Measurements from ENCODE around the gene ASPRV1. TPM values are rescaled to one million over a fixed set of nuclear protein-coding genes. Genes with fewer than 3 reads are reported as not detected.

The ASPRV1 gene
- total RNA-seq, 1 experiment from 2014 or later: 0.23 TPM

DNA sequence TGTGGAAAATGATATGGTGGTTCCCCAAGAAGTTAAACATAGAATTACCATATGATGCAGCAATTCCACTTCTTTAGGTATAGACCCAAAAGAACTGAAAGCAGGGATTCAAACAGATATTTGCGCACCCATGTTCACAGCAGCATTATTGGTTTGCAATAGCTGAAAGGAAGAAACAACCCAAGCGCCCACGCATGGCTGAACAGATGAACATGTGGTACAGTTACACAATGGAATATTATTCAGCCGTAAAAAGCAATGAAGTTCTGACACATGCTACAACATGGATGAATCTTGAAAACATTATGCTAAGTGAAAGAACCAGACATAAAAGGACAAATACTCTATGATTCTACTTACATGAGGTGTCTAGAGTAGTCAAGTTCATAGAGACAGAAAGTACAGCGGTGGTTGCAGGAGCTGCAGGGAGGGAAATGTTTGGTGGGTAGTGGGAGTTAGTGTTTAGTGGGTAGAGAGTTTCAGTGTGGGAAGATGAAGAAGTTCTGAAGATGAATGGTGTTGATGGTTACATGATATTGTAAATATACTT lies 26.7 kb upstream of the ASPRV1 start:
- no peak for DNase-seq (ENCODE audit: low spot score)

- no peak for DNase-seq (ENCODE audit: low spot score)
These were observed 25.3 kb upstream of the ASPRV1 start for GRCh38 chr2:69986691-69987090.

DNA sequence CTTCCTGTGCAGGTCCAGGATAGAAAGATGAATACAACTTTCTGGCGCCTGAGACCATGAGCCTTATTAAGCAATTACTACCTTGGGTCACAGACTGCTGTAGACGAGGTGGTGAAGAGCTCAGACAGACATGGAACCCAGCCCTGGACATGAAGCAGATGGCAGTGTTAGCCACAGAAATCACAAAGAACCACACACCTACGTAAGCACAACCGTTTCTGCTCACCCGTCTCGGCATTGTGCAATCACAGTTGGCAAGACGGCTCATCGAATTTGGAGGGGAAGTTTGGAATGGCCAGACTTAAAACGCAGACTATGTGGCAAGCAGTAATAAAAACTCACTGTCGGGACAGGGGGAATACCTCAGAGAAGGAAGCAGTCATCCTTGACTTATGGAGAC lies 24.3 kb upstream of the ASPRV1 start:
- DNase-seq (ENCODE audit: low spot score): no peak

DNA sequence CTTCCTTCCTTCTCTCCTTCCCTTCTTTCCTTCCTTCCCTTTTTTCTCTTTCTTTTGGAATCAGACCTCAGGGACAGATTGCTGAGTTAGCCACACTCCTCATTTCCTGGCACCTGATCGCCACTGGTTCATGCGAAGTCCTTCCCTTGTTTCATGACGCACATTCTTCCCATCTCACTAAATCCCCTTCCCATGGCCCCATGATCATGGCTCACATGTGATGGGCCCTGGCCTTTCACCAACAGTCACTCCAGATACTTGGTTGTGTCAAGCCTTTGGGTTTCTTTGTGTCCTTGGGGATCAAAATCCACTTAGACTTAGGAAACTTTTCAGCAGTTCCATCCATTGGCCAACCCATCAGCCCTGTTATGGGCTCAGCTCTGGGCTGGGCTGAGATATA lies 23.8 kb upstream of the ASPRV1 start:
- DNase-seq (ENCODE audit: low spot score): no peak

GRCh38 chr2:69983392-69983966 lies 22.0 kb upstream of the ASPRV1 start:
- no peak for DNase-seq (ENCODE audit: low spot score)

DNA sequence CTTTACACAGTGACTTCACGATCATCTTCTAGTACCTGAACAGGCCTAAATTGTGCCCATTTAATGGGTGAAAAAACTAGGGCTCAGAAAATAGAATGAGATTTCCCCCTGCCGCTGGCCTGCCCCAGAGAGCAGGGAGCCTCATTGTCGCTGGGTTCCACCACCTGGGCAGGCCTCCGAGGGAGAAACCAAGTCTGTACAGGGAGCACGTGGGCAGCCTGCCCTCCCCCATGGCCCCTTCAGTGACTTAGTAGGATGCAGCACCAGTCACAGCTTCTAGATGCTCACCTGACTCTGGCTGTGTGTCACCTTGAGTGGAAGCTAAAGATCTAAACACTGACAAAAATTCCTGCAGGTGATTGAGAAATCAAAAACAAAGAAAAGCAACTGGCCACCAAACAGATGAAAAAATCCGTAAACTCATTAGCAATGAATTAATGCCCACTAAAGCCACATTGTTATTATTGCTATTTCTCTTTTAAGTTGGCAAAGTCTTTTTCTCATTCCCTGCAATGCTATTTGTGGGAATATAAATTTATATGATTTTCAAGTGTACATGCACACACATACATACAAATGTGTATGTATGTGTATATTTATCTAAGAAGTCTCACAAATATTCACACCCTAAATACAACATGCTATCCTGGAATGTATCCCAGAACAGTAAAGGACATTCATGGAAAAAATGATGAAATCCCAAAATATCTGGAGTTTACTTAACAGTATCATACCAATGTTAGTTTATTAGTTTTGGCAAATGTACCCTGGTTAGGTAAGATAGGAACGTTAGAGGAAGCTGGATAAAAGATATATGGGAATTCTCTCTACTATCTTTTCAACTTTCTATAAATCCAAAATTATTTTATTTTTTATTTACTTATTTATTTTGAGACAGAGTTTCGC lies 18.7 kb upstream of the ASPRV1 start:
- no peak for DNase-seq (ENCODE audit: low spot score)

- no peak for DNase-seq (ENCODE audit: low spot score)
These were observed 16.6 kb upstream of the ASPRV1 start for GRCh38 chr2:69977906-69978482.

DNA sequence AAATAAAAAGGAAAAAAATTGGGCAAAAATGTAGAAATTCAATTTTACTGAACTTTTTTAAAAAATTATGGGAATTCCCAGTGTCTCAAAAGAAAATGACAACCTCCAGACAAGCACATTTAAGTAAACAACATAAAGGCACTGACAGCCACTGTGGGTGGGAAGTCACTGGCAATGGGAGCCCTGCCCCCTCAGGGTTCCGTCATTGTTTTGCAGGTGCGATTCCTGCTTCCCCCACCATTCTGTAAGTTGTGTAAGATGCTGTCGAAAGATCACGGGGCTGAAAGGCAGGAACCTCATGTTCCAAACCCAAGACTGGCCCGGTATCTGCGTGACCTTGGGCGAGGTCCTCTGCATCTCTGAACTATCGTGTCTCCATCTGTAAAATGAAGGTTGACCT lies 15.8 kb upstream of the ASPRV1 start:
- no peak for DNase-seq (ENCODE audit: low spot score)

- DNase-seq (ENCODE audit: low spot score): no peak
These were observed 14.5 kb upstream of the ASPRV1 start for GRCh38 chr2:69975853-69976462.

DNA sequence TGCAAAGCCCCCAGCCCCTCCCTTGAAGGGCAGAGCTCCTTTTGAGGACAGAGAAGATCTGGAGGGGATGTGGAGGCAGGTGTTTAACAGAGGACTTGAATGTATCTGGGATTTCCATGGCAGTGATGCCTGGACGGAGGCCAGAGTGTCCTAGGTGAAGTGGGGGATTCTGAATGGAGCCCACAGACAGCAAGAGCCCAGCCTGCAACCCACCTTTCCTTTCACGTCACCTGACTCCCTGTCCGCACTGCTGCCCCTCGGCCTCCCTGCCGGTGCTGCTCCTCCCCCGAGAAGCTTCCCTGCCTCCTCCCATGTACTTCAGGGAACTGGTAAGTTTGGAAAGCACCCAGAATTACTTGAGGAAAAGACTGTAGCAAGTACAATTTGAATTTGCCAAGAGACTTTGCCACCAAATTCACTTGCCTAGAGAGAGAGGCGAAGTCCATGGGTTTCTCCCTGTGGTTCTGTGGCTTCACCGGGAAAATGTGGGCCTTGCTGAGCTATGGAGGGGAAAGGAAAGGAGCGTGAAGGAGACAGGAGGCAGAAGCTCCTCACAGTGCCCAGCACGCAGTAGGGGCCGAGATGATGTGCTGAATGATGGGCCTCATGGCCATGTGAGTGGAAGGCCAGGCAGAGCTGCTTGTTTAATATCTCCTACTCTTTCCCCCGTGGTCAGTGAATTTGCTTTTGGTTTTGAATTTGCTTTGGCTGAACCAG lies 13.9 kb upstream of the ASPRV1 start:
- no peak for DNase-seq (ENCODE audit: low spot score)

DNA sequence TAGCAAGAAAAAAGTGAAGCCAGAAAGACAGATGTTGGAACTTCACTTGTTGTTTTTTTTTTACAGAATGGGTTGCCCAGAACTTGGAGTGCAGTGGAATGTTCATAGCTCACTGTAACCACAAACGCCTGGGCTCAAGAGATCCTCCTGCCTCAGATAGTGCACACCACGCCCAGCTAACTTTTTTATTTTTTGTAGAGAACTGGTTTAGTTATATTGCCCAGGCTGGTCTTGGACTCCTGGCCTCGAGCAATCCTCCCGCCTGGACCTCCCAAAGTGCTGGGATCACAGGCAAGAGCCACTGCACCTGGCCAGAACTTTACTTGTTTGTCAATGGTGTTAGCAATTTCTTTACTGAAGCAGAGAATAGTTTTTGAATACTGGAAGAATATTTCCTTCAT lies 11.9 kb upstream of the ASPRV1 start:
- DNase-seq (ENCODE audit: low spot score): no peak

GRCh38 chr2:69972822-69973221 lies 11.4 kb upstream of the ASPRV1 start:
- no peak for DNase-seq (ENCODE audit: low spot score)

DNA sequence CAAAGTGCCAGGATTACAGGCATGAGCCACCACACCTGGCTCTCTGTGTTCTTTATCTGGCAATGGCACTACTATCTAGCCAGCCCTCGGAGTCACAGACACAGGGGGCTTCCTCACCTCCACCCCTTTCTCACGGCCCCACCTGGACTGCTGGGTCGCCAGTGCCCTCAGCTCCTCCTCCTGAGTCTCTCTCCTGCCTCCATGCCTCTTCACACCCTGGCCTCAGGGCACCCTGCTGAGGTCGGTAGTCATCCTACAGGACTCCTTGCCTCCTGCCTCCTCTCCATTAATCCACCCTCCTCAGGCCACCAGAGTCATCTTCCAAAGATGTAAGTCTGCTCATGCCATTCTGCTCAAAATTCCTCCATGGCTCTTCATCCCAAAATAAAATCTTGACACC lies 8.6 kb upstream of the ASPRV1 start:
- DNase-seq (ENCODE audit: low spot score): no peak

DNA sequence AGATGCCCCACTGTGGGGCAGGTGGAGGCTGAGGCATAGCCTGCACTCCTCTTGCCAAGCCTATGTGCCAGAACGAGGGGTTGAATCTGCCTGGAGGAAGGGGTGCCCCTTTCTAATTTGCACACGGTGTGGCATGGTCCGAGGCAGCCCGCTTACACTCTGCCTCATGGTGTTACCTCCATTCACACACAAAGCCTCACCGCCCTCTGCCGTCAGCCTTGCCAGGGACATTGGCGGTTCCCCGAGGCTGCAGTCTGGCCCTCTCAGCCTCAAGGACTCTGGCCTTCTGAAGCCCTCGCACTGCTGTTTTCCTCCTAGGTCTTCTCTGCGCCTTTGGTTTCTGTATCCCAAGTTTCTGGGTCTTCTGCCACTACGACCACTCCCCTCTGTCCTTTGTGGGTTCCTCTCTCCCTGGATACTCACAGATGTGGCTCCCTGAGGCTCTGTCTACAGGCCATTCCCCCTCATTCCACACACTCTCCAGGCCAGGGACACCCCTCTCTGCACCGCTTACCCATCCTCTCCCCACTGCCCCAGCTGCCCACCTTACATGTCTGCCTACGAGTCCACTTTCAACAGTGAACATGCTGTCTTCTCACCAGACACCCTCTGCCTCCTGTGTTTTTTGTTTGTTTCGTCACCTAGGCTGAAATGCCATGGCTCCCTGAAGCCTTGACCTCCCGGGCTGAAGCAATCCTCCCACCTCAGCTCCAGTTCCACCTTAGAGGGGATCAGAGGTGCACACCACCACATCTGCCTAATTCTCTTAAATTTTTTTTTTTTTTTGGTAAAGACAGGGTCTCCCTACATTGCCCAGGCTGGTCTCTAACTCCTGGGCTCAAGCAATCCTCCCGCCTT lies 7.9 kb upstream of the ASPRV1 start:
- DNase-seq (ENCODE audit: low spot score): no peak

GRCh38 chr2:69968609-69969008 lies 7.2 kb upstream of the ASPRV1 start:
- DNase-seq (ENCODE audit: low spot score): no peak

DNA sequence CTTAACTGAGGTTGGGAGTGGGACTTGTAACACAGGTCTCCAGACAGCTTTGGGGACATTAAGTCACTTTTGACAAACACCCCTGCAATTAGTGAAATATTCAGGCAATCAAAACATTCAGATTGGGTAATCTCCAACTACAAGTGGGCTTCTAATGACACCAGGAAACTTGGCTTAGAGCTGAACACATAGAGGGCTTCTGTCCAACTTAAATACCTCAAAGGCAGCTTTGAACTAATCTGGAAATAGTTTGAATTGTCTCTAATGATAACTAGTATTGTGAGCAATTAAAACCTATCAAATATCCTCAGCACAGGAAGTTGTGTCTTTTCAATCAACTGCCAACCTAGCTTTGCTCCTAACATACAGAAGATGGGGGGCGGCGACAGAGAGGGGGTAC lies 5.1 kb upstream of the ASPRV1 start:
- no peak for DNase-seq (ENCODE audit: low spot score)

DNA sequence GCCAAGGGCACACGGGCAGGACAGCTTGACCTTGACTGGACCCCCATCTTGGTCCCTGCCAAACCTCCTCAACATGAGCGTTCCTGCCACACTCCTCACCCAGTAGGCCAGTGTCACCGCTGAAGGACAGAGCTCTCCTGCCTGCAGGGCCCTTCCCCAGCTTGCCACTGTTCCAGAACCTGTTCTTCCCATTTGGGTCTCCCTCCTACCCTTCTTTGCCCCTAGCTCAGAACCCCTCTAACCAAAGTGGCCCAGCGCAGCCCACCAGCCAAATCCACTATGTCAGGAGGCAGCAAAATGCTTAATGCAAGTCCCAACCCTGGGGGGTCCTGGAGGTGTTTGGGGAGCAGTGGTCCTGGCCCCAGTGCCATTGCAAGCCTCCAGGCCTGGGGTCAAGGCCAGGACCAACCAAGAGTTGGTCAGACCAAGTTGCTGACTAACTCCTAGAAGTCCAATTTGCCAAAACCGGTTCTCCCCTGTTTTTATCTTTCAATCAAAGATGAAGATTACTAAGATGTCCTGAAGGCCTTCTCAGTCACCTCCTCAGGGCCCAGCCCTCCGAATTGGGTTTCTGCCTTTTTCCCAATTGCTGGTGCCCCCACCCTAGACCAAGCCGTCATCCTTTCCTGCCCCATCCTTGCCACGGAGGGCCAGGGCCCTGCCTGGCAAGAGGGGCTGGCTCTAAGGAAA lies 4.5 kb upstream of the ASPRV1 start:
- DNase-seq (ENCODE audit: low spot score): no peak

DNA sequence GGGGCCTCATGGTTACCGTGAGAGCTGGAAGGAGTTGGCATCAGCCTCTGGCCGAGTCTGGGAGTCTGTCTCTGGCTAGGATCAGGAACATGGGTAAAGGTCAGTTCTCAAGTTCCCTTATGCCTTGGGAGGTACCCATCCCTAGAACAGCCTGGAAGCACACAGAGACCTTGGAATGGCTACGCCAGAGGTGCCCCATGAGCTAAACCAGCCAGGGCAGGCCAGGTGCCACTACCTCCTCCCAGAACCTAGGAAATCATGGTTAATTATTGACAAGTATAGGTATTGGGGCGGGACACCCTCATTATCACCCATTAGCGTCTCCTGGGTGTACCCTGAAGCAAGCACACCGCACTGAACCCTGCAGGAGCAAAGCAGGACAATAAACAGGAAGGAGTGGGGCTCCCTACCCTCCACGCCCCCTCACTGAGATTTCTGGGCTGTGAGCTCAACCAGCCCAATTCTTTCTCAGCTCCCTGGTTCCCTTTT lies 3.0 kb upstream of the ASPRV1 start:
- DNase-seq (ENCODE audit: low spot score): no peak

DNA sequence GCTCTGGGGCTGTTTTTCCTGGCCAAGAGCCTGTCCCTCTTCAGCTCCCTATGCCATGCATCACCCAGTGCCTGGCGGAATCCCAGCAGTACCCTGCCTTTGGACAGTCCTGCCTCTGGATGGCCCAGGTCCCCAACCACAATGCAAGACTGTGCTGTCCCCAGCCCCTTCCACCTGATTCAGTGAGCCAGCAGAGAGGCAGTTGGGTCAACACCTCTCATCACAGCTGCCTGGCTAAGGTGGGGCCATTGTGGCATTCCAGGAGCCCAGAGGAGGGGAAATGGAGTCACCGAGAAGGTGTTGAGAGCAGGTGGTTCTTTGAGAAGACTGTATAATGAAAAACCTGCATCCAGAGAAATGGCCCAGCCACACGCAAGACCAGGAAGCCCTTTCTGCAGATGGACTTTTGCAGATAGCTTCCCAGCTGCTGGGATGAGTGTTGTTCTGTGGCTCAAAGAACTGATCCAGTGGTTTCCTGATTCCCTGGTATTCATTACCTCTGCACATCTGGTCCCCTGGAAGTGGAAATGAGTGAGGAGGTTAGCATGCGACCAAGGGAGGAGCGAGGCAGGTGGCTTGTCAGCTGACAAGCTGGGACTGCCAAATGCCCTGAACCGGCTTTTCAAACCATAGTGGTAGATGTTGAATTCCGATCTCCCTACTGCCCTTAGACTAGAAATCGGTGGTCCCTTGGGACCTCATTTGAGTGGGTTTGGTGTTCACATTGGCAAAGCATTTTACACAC lies 1.7 kb upstream of the ASPRV1 start:
- DNase-seq (ENCODE audit: low spot score): no peak

Data from H4 (cell line).